K562 (cell line): ENCODE data around the gene NBEAL2. TPM values are rescaled to one million over a fixed set of nuclear protein-coding genes. Genes with fewer than 3 reads are reported as not detected.

ENCODE experiments used
- ADNP ChIP-seq: fragments of 200-800 bp; sonication (Bioruptor generic); IDR thresholded peaks from 2 replicates; pipeline ENCODE4 v1.6.1; 2016; ENCODE audit warnings: missing genetic modification characterization, missing compliant biosample characterization
- ATF4 ChIP-seq: fragments of 450-650 bp; formaldehyde crosslinking; IDR thresholded peaks from 2 replicates; pipeline ENCODE4 v1.4.0; 2022; ENCODE audit warnings: mild to moderate bottlenecking, moderate library complexity
- BRF2 ChIP-seq: IDR thresholded peaks from 3 replicates; pipeline ENCODE4 v1.6.1; 2011; ENCODE audit warnings: borderline replicate concordance, mild to moderate bottlenecking; ENCODE audit not compliant: insufficient read length, insufficient read depth
- CEBPG ChIP-seq, 3 experiments: fragments of 200-800 bp in 1 of 3; sonication (Bioruptor generic) in 1 of 3; sonication (generic) in 1 of 3; formaldehyde crosslinking in 1 of 3; IDR thresholded peaks in 2 of 3; conservative IDR thresholded peaks in 1 of 3; 2 replicates each; pipeline versions ENCODE4 v1.6.1 to v1.8.0; 2016 to 2022; ENCODE audit warnings: missing compliant biosample characterization in 2 of 3, missing genetic modification characterization in 2 of 3, mild to moderate bottlenecking in 1 of 3, missing genetic modification reagents in 1 of 3
- CREB3L1 ChIP-seq: fragments of 450-650 bp; IDR thresholded peaks from 2 replicates; pipeline ENCODE4 v1.6.1; 2014; ENCODE audit warnings: low read depth, mild to moderate bottlenecking, moderate library complexity, borderline replicate concordance
- DACH1 ChIP-seq: fragments of 450-650 bp; IDR thresholded peaks from 2 replicates; pipeline ENCODE4 v1.6.1; 2018; ENCODE audit not compliant: partially characterized antibody
- HSF4 ChIP-seq: fragments of 250-450 bp; sonication (Bioruptor Pico); IDR thresholded peaks from 2 replicates; pipeline ENCODE4 v2.1.2; 2022; ENCODE audit warnings: mild to moderate bottlenecking, moderate library complexity, borderline replicate concordance
- LARP7 ChIP-seq: fragments of 450-650 bp; IDR thresholded peaks from 2 replicates; pipeline ENCODE4 v1.6.1; 2016
- NCOR1 ChIP-seq: fragments of 450-650 bp; IDR thresholded peaks from 2 replicates; pipeline ENCODE4 v1.6.1; 2016; ENCODE audit warnings: mild to moderate bottlenecking, moderate library complexity
- PHTF2 ChIP-seq: fragments of 250-450 bp; sonication (Bioruptor Pico); IDR thresholded peaks from 2 replicates; pipeline ENCODE4 v1.5.0; 2021; ENCODE audit warnings: mild to moderate bottlenecking
- PRMT5 ChIP-seq: sonication (generic); formaldehyde crosslinking; IDR thresholded peaks from 2 replicates; pipeline ENCODE4 v1.5.0; 2020; ENCODE audit warnings: missing genetic modification reagents
- STAT5B ChIP-seq: fragments of 250-450 bp; sonication (Bioruptor Pico); IDR thresholded peaks from 2 replicates; pipeline ENCODE4 v1.8.0; 2021; ENCODE audit warnings: mild to moderate bottlenecking, inconsistent platforms
- TAF1 ChIP-seq: IDR thresholded peaks from 2 replicates; pipeline ENCODE4 v1.6.1; 2011; ENCODE audit warnings: mild to moderate bottlenecking, low read length, moderate library complexity; ENCODE audit not compliant: insufficient read depth, control insufficient read depth, severe bottlenecking; ENCODE audit errors: extremely low read depth
- TFE3 ChIP-seq: fragments of 450-650 bp; formaldehyde crosslinking; IDR thresholded peaks from 2 replicates; pipeline ENCODE4 v1.4.0; 2020; ENCODE audit warnings: mild to moderate bottlenecking, mixed read lengths
- THAP7 ChIP-seq: fragments of 250-450 bp; sonication (Bioruptor Pico); IDR thresholded peaks from 2 replicates; pipeline ENCODE4 v1.5.0; 2021
- ZFX ChIP-seq: sonication (generic); formaldehyde crosslinking; IDR thresholded peaks from 2 replicates; pipeline ENCODE4 v1.8.0; 2022; ENCODE audit warnings: mild to moderate bottlenecking, missing genetic modification reagents, moderate library complexity
- ZNF212 ChIP-seq: fragments of 450-650 bp; formaldehyde crosslinking; IDR thresholded peaks from 2 replicates; pipeline ENCODE4 v1.4.0; 2020; ENCODE audit warnings: mild to moderate bottlenecking
- ZNF217 ChIP-seq: sonication (generic); formaldehyde crosslinking; IDR thresholded peaks from 2 replicates; pipeline ENCODE4 v1.8.0; 2022; ENCODE audit warnings: mild to moderate bottlenecking, missing genetic modification reagents
- ZNF57 ChIP-seq: fragments of 450-650 bp; formaldehyde crosslinking; IDR thresholded peaks from 2 replicates; pipeline ENCODE4 v1.4.0; 2020; ENCODE audit warnings: mild to moderate bottlenecking, moderate library complexity
- ZNF75A ChIP-seq: fragments of 450-650 bp; formaldehyde crosslinking; IDR thresholded peaks from 2 replicates; pipeline ENCODE4 v1.4.0; 2020; ENCODE audit warnings: mild to moderate bottlenecking
- ZNF77 ChIP-seq: fragments of 250-450 bp; sonication (Bioruptor Pico); IDR thresholded peaks from 2 replicates; pipeline ENCODE4 v1.5.0; 2020
- ZZZ3 ChIP-seq: fragments of 450-650 bp; IDR thresholded peaks from 2 replicates; pipeline ENCODE4 v1.6.1; 2016; ENCODE audit warnings: antibody characterized with exemption, mild to moderate bottlenecking, moderate library complexity
- polyA plus RNA-seq, 8 experiments: library from polyadenylated mRNA; depleted of rRNA in 4 of 8; stranded (reverse) in 5 of 8; unstranded in 3 of 8; fragments of >200 nt; fragmentation: Nextera tagmentation in 2 of 8; fragmentation: Illumina TruSeq in 1 of 8; extraction: Ambion mirVana in 2 of 8; extraction: Trizol in 1 of 8; gene quantifications; 2 replicates each; pipeline versions ENCODE4 v1.2.1 to v1.2.3, GENCODE V29; 2011 to 2014; ENCODE audit warnings: inconsistent platforms in 1 of 8, missing spikeins in 1 of 8
- total RNA-seq, 7 experiments: library from RNA; depleted of rRNA in 6 of 7; stranded (reverse); fragments of >200 nt in 6 of 7; fragmentation: Illumina TruSeq in 2 of 7; extraction: Trizol in 2 of 7; gene quantifications; 2 replicates each; pipeline versions ENCODE4 v1.2.1 to v1.2.3, GENCODE V29; 2011 to 2021; ENCODE audit warnings: low replicate concordance in 1 of 7
- TF ChIP-seq, protein P1 (sequence below): fragments of 250-450 bp; sonication (Bioruptor Pico); IDR thresholded peaks from 2 replicates; pipeline ENCODE4 v1.4.0; 2020; ENCODE audit warnings: mild to moderate bottlenecking

The NBEAL2 gene
- total and polyA plus RNA-seq, 9 of the 15 experiments (the other 6 are each of a cell fraction or from before 2014, with no cell fraction given): 0.06 to 114 (median 29.6) TPM

- TF ChIP-seq TAF1 (peak; percentile 4), BRF2 (no peak), LARP7 (no peak), ADNP (no peak), NCOR1 (peak; percentile 65; the same call in 1 of the 2 replicates), DACH1 (peak; percentile 94), ZNF57 (CRISPR knock-in tag) (no peak), PRMT5 (no peak), TFE3 (CRISPR knock-in tag) (no peak), ZZZ3 (no peak), ZNF212 (CRISPR knock-in tag) (no peak), ATF4 (CRISPR knock-in tag) (no peak), CEBPG (CRISPR knock-in tag; IDR thresholded peaks at IDR 0.05) (no peak), CEBPG (tag; conservative IDR thresholded peaks at IDR 0.05 in 1 of 2, IDR thresholded peaks at IDR 0.05 in 1 of 2) (no peak), CREB3L1 (peak; percentile 97), ZNF217 (CRISPR knock-in tag) (no peak), PHTF2 (CRISPR knock-in tag) (no peak), ZFX (peak; percentile 76; the same call in 1 of the 2 replicates), ZNF77 (CRISPR knock-in tag) (no peak), ZNF75A (no peak), HSF4 (CRISPR knock-in tag) (no peak), STAT5B (CRISPR knock-in tag) (no peak), THAP7 (CRISPR knock-in tag) (no peak)
- TF ChIP-seq, protein P1, sequence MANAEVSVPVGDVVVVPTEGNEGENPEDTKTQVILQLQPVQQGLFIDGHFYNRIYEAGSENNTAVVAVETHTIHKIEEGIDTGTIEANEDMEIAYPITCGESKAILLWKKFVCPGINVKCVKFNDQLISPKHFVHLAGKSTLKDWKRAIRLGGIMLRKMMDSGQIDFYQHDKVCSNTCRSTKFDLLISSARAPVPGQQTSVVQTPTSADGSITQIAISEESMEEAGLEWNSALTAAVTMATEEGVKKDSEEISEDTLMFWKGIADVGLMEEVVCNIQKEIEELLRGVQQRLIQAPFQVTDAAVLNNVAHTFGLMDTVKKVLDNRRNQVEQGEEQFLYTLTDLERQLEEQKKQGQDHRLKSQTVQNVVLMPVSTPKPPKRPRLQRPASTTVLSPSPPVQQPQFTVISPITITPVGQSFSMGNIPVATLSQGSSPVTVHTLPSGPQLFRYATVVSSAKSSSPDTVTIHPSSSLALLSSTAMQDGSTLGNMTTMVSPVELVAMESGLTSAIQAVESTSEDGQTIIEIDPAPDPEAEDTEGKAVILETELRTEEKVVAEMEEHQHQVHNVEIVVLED (CRISPR knock-in tag): no peak
These were observed 7.9 kb downstream of the NBEAL2 start (continued) for GRCh38 chr3:46987319-46987742.
